ENCODE results near the gene APEH. TPM values are rescaled to one million over a fixed set of nuclear protein-coding genes. Genes with fewer than 3 reads are reported as not detected.
A peak's percentile ranks its signal among the peaks of the same experiment; 100 is the strongest.

The APEH gene
- total RNA-seq, 2 experiments from 2014 or later, result 110 to 137 TPM

GRCh38 chr3:49722896-49723295 lies 48.7 kb downstream of the APEH start:
- Mint-ChIP-seq H3K27ac (peak overlapping the region; percentile 86), H3K27me3 (no peaks in the 10 kb centered on the region), H3K36me3 (ENCODE audit: low read depth) (peaks cover 16% of the 10 kb centered on the region), H3K9me3 (ENCODE audit: low read depth) (no peaks in the 10 kb centered on the region), H3K4me1 (peaks cover 27% of the 10 kb centered on the region), H3K4me3 (peak overlapping the region; percentile 92)
- ATAC-seq (no peak), DNase-seq (no peak)
- intact Hi-C loops (cut with DNase I, micrococcal nuclease), result loop anchor here (1.0 to 10.0 kb wide), 8 partner anchors 34 to 1006 kb away; partner anchors contain the start of genes MST1R (in 2 of the 2), GNAI2 (in 1 of the 2), HYAL3 (in 1 of the 2) and IFRD2 (in 1 of the 2)
- CTCF ChIA-PET, result interaction anchor here (0.6 to 1.5 kb wide), 3 partner anchors 79 to 665 kb away, joined by 3 to 5 read pairs (median 4); partner anchors contain the start of gene BSN
- POLR2A ChIA-PET, result interaction anchor here (1.7 kb wide), 1 partner anchor 22 kb away, joined by 4 read pairs; no protein-coding TSS in a partner anchor

GRCh38 chr3:49723296-49723627 lies 49.1 kb downstream of the APEH start:
- DNase-seq (peak; percentile 82), ATAC-seq (peak; percentile 26)
- Mint-ChIP-seq H3K4me3 (peak overlapping the region; percentile 92), H3K9me3 (ENCODE audit: low read depth) (no peaks in the 10 kb centered on the region), H3K4me1 (peaks cover 27% of the 10 kb centered on the region), H3K36me3 (ENCODE audit: low read depth) (peaks cover 16% of the 10 kb centered on the region), H3K27me3 (no peaks in the 10 kb centered on the region), H3K27ac (peak overlapping the region; percentile 86)
- ChIA-PET CTCF (interaction anchor here (0.6 to 1.5 kb wide), 3 partner anchors 79 to 664 kb away, joined by 3 to 5 read pairs (median 4); partner anchors contain the start of gene BSN), POLR2A (interaction anchor here (0.6 to 1.7 kb wide), 3 partner anchors 22 to 280 kb away, joined by 4 to 5 read pairs (median 4); partner anchors contain the start of gene UBA7)
- intact Hi-C loops (cut with DNase I, micrococcal nuclease), result loop anchor here (1.0 to 10.0 kb wide), 8 partner anchors 34 to 1006 kb away; partner anchors contain the start of genes MST1R (in 2 of the 2), GNAI2 (in 1 of the 2), HYAL3 (in 1 of the 2) and IFRD2 (in 1 of the 2)

GRCh38 chr3:49723628-49724551 lies 49.7 kb downstream of the APEH start, which contains the start of gene GMPPB:
Gene GMPPB, minus strand, starts transcription at chr3:49723951. Its CDS starts 225 bp downstream, at chr3:49723726.
- Mint-ChIP-seq H3K9me3 (ENCODE audit: low read depth) (no peaks in the 10 kb centered on the region), H3K27ac (peak within 1 kb of the TSS; percentile 96), H3K36me3 (ENCODE audit: low read depth) (peaks cover 17% of the 10 kb centered on the region), H3K4me3 (peak within 1 kb of the TSS; percentile 92), H3K27me3 (no peaks in the 10 kb centered on the region), H3K4me1 (peaks cover 22% of the 10 kb centered on the region)
- DNase-seq, result peak; percentile 97
- ChIA-PET CTCF (interaction anchor here (0.7 to 1.5 kb wide), 3 partner anchors 78 to 859 kb away, joined by 4 to 5 read pairs (median 4); no protein-coding TSS in a partner anchor), POLR2A (interaction anchor here (0.6 to 1.7 kb wide), 4 partner anchors 23 to 482 kb away, joined by 4 to 5 read pairs (median 4); partner anchors contain the start of gene UBA7)
- peak; percentile 87 for ATAC-seq
- intact Hi-C loops (cut with DNase I, micrococcal nuclease), result loop anchor here (1.0 to 10.0 kb wide), 13 partner anchors 35 to 1007 kb away; partner anchors contain the start of genes MST1R (in 2 of the 2), DAG1 (in 1 of the 2), GNAI2 (in 1 of the 2) and HYAL3 (in 1 of the 2)

- no peak for ATAC-seq
- peak overlapping the region; percentile 92 for H3K4me3 Mint-ChIP-seq
- DNase-seq, result peak; percentile 59
- H3K4me1 Mint-ChIP-seq, result peaks cover 18% of the 10 kb centered on the region
- H3K27ac Mint-ChIP-seq, result peak overlapping the region; percentile 96
- intact Hi-C loops (cut with DNase I, micrococcal nuclease), result loop anchor here (1.0 to 10.0 kb wide), 10 partner anchors 62 to 1007 kb away; partner anchors contain the start of genes MST1R (in 2 of the 2), DAG1 (in 1 of the 2), GNAI2 (in 1 of the 2) and HYAL3 (in 1 of the 2)
- CTCF ChIA-PET, result interaction anchor here (0.7 kb wide), 1 partner anchor 858 kb away, joined by 4 read pairs; no protein-coding TSS in a partner anchor
- no peaks in the 10 kb centered on the region for H3K27me3 Mint-ChIP-seq
- POLR2A ChIA-PET, result interaction anchor here (0.8 to 1.7 kb wide), 2 partner anchors 23 to 482 kb away, joined by 4 to 5 read pairs; no protein-coding TSS in a partner anchor
- H3K9me3 Mint-ChIP-seq (ENCODE audit: low read depth), result no peaks in the 10 kb centered on the region
- peaks cover 17% of the 10 kb centered on the region for H3K36me3 Mint-ChIP-seq (ENCODE audit: low read depth)
These were observed 50.4 kb downstream of the APEH start for GRCh38 chr3:49724586-49724985.

GRCh38 chr3:49725906-49726681 lies 51.9 kb downstream of the APEH start:
- no peak overlapping the region for H3K27ac Mint-ChIP-seq
- no peaks in the 10 kb centered on the region for H3K9me3 Mint-ChIP-seq (ENCODE audit: low read depth)
- H3K4me1 Mint-ChIP-seq, result peaks cover 9% of the 10 kb centered on the region
- no peak overlapping the region for H3K4me3 Mint-ChIP-seq
- no peak for DNase-seq
- ChIA-PET CTCF (interaction anchor here (1.2 kb wide), 1 partner anchor 77 kb away, joined by 4 read pairs; the partner anchor contains the start of gene INKA1), POLR2A (no interaction called here)
- H3K27me3 Mint-ChIP-seq, result no peaks in the 10 kb centered on the region
- intact Hi-C loops (cut with DNase I, micrococcal nuclease), result loop anchor here (10.0 kb wide), 2 partner anchors 179 to 569 kb away; partner anchors contain the start of genes HYAL3 (in 1 of the 2), IFRD2 (in 1 of the 2), MST1R (in 1 of the 2) and NAA80 (in 1 of the 2)
- no peak for ATAC-seq
- H3K36me3 Mint-ChIP-seq (ENCODE audit: low read depth), result peaks cover 17% of the 10 kb centered on the region

DNA sequence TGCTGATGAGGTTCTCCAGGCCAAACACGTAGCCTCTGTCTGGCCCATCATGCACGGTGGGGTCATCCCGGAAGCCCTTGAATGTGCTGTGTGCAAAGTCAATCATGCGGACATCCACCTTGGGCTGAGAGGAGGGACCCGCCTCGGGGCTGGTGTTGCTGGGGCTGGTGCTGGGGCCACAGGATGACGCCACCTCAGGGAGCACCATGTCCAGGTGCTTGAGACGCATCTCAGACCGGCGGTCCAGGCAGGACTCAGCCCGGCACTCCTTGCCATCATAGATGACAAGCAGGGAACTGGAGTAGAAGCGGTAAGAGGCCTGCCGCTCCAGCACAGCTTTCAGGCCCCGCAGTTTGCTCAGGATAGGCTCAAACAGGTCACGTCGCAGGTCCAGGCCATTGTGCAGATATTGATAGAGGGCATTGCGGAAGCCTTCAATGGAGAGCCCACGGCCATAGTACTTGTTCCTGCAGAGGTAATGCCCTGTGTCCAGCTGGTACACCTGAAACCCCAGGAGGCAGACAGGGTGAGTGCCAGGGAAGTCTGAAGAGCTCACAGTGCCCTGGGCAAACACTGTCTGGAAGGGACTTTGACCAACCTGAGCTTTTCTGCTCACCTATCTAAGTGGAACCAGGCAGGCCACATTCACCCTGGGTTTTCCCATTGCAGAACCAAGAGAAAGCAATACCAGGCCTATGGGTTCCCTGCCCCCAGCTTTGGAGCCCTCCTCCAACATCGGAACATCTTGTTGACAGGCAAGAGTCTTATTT lies 53.2 kb downstream of the APEH start:
- H3K27ac Mint-ChIP-seq, result no peak overlapping the region
- no peaks in the 10 kb centered on the region for H3K27me3 Mint-ChIP-seq
- peaks cover 8% of the 10 kb centered on the region for H3K4me1 Mint-ChIP-seq
- intact Hi-C loops (cut with DNase I, micrococcal nuclease), result loop anchor here (10.0 kb wide), 2 partner anchors 177 to 567 kb away; partner anchors contain the start of genes HYAL3 (in 1 of the 2), IFRD2 (in 1 of the 2), MST1R (in 1 of the 2) and NAA80 (in 1 of the 2)
- H3K36me3 Mint-ChIP-seq (ENCODE audit: low read depth), result peaks cover 15% of the 10 kb centered on the region
- no peaks in the 10 kb centered on the region for H3K9me3 Mint-ChIP-seq (ENCODE audit: low read depth)
- ChIA-PET CTCF (interaction anchor here (0.6 kb wide), 1 partner anchor 13 kb away, joined by 3 read pairs; no protein-coding TSS in a partner anchor), POLR2A (no interaction called here)
- ATAC-seq (no peak), DNase-seq (no peak)
- no peak overlapping the region for H3K4me3 Mint-ChIP-seq

- POLR2A ChIA-PET, result no interaction called here
- CTCF ChIA-PET, result interaction anchor here (0.6 kb wide), 1 partner anchor 12 kb away, joined by 3 read pairs; no protein-coding TSS in a partner anchor
- intact Hi-C loops (cut with DNase I, micrococcal nuclease), result loop anchor here (10.0 kb wide), 2 partner anchors 177 to 567 kb away; partner anchors contain the start of genes HYAL3 (in 1 of the 2), IFRD2 (in 1 of the 2), MST1R (in 1 of the 2) and NAA80 (in 1 of the 2)
- H3K36me3 Mint-ChIP-seq (ENCODE audit: low read depth), result peaks cover 15% of the 10 kb centered on the region
- ATAC-seq (no peak), DNase-seq (no peak)
- H3K27ac Mint-ChIP-seq, result no peak overlapping the region
- no peak overlapping the region for H3K4me3 Mint-ChIP-seq
- H3K4me1 Mint-ChIP-seq, result peaks cover 3% of the 10 kb centered on the region
- H3K9me3 Mint-ChIP-seq (ENCODE audit: low read depth), result no peaks in the 10 kb centered on the region
- no peaks in the 10 kb centered on the region for H3K27me3 Mint-ChIP-seq
These were observed 53.8 kb downstream of the APEH start for GRCh38 chr3:49727924-49728361.

DNA sequence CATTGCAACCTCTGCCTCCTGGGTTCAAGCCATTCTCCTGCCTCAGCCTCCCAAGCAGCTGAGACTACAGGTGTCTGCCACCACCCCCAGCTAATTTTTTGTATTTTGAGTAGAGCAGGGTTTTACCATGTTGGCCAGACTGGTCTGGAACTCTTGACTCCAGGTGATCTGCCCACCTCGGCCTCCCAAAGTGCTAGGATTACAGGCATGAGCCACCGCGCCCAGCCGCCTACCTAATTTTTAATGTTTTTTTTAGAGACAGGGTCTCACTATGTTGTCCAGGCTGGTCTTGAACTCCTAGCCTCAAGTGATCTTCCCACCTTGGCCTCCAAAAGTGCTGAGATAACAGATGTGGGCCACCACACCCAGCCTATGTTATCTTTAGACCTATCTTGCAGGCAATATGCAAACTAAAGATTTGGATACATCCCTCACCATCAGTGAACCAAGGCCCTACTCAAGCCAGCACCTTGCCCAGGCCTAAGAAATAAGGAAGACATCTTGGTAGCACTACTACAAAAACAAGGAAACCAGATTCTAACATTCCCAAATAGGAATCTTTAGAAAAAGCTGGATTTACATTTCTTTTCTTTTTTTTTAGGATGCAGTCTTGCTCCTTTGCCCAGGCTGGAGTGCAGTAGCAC lies 55.9 kb downstream of the APEH start:
- CTCF ChIA-PET, result interaction anchor here (0.6 to 0.7 kb wide), 3 partner anchors 10 to 534 kb away, joined by 3 to 4 read pairs (median 3); no protein-coding TSS in a partner anchor
- no peaks in the 10 kb centered on the region for H3K4me1 Mint-ChIP-seq
- H3K27ac Mint-ChIP-seq, result no peak overlapping the region
- no peaks in the 10 kb centered on the region for H3K27me3 Mint-ChIP-seq
- intact Hi-C loops (cut with DNase I, micrococcal nuclease), result loop anchor here (10.0 kb wide), 2 partner anchors 175 to 565 kb away; partner anchors contain the start of genes HYAL3 (in 1 of the 2), IFRD2 (in 1 of the 2), MST1R (in 1 of the 2) and NAA80 (in 1 of the 2)
- H3K4me3 Mint-ChIP-seq, result no peak overlapping the region
- H3K36me3 Mint-ChIP-seq (ENCODE audit: low read depth), result peaks cover 23% of the 10 kb centered on the region
- POLR2A ChIA-PET, result no interaction called here
- ATAC-seq (no peak), DNase-seq (no peak)
- no peaks in the 10 kb centered on the region for H3K9me3 Mint-ChIP-seq (ENCODE audit: low read depth)

- intact Hi-C loops (cut with DNase I, micrococcal nuclease), result no loop called here
- Mint-ChIP-seq H3K36me3 (ENCODE audit: low read depth) (peaks cover 34% of the 10 kb centered on the region), H3K27ac (no peak overlapping the region), H3K4me3 (no peak overlapping the region), H3K4me1 (no peaks in the 10 kb centered on the region), H3K27me3 (no peaks in the 10 kb centered on the region), H3K9me3 (ENCODE audit: low read depth) (no peaks in the 10 kb centered on the region)
- DNase-seq, result no peak
- CTCF ChIA-PET, result no interaction called here
- ATAC-seq, result no peak
- POLR2A ChIA-PET, result no interaction called here
These were observed 58.4 kb downstream of the APEH start for GRCh38 chr3:49732597-49732996.

All from activated CD4-positive, alpha-beta T cell treated with anti-CD3 and anti-CD28 coated beads for 36 hours (primary cell).